Kidney (tissue), 14 donors: ENCODE measurements around the gene SNAP47. TPM values are rescaled to one million over a fixed set of nuclear protein-coding genes. Genes with fewer than 3 reads are reported as not detected.

ENCODE experiments used
- DNase-seq, 5 donors: peaks; one replicate each; pipeline ENCODE4 v3.0.0-alpha.2; 2013 to 2020
- FAIRE-seq: peaks from 2 replicates; lab custom pipeline; 2012; peaks lifted over from hg19 to GRCh38; lab: Jason Lieb, UNC
- H3K27ac ChIP-seq, 2 donors: one replicate each; pipeline ENCODE4 v1.7.0; 2013; ENCODE audit warnings: low read depth in 2 of 2, low read length in 2 of 2, inconsistent platforms in 1 of 2
- H3K27me3 ChIP-seq: one replicate; pipeline ENCODE4 v1.7.1; 2013; ENCODE audit warnings: low read length, inconsistent platforms; ENCODE audit not compliant: control insufficient read depth, insufficient read depth
- H3K36me3 ChIP-seq, 3 donors: one replicate each; pipeline versions ENCODE4 v1.7.0 to v1.7.1; 2013; ENCODE audit warnings: low read length in 3 of 3, control low read depth in 1 of 3, inconsistent platforms in 1 of 3; ENCODE audit not compliant: insufficient read depth in 3 of 3, control insufficient read depth in 2 of 3
- H3K4me1 ChIP-seq, 3 donors: one replicate each; pipeline versions ENCODE4 v1.7.0 to v1.7.1; 2013; ENCODE audit warnings: low read length in 3 of 3, inconsistent platforms in 1 of 3, low read depth in 1 of 3; ENCODE audit not compliant: control insufficient read depth in 2 of 3, insufficient read depth in 2 of 3
- H3K4me3 ChIP-seq, 3 donors: one replicate each; pipeline versions ENCODE4 v1.7.0 to v1.8.1; 2013; ENCODE audit warnings: low read length in 3 of 3, control low read depth in 1 of 3, inconsistent platforms in 1 of 3
- H3K9ac ChIP-seq, 3 donors: one replicate each; pipeline versions ENCODE4 v1.7.0 to v1.7.1; 2013; ENCODE audit warnings: low read length in 3 of 3, control low read depth in 1 of 3, inconsistent platforms in 1 of 3
- H3K9me3 ChIP-seq, 3 donors: one replicate each; pipeline versions ENCODE4 v1.7.0 to v1.7.1; 2013; ENCODE audit warnings: low read length in 3 of 3, control low read depth in 1 of 3, inconsistent platforms in 1 of 3; ENCODE audit not compliant: control insufficient read depth in 2 of 3, insufficient read depth in 1 of 3
- CTCF ChIP-seq: IDR thresholded peaks from 3 replicates; pipeline ENCODE4 v1.5.1; 2012; ENCODE audit warnings: mild to moderate bottlenecking, moderate library complexity, borderline replicate concordance; ENCODE audit not compliant: insufficient read depth; ENCODE audit errors: extremely low read depth
- intact Hi-C: fragments of 100-400 bp; cut with DNase I; formaldehyde crosslinking; loops from one replicate; pipeline ENCODE4 v1.11.1; 2022
- polyA plus RNA-seq: library from polyadenylated mRNA; stranded (reverse); fragments of 350-450 nt; fragmentation: Illumina TruSeq; extraction: RNeasy Lipid Tissue Mini Kit (QIAGEN cat#74804); gene quantifications from one replicate; pipeline ENCODE4 v1.2.3, GENCODE V29; 2014; ENCODE audit warnings: low read depth, low replicate concordance; ENCODE audit not compliant: insufficient read depth
- total RNA-seq: library from RNA; stranded (reverse); fragmentation: NEBNext Ultra II Directional; extraction: Animal tissue kit (Norgen Biotek cat#: 25700); gene quantifications from one replicate; pipeline ENCODE4 v1.2.1, GENCODE V29; 2021
- donor health status: control.
- donor health status: control.
- donor health status: control.
- donor health status: control.
- donor health status: control.
- donor health status: DM: yes; HTN: yes; CAD: no.
- donor health status: Normal renal cell carcinoma (clear cell type).

Gene SNAP47
- total and polyA plus RNA-seq, 2 donors from 2014 or later: 31.6 to 32.4 TPM

GRCh38 chr1:227765261-227766014 is 30.2 kb downstream of the SNAP47 start:
- H3K9me3 ChIP-seq: peaks cover 0 to 2% (median 0%) of the 10 kb centered on the region in 3 donors
- FAIRE-seq (no peak), DNase-seq (peak in 1 of 5 donors; percentile 60)
- peaks cover 0 to 5% (median 0%) of the 10 kb centered on the region in 3 donors for H3K4me1 ChIP-seq
- intact Hi-C loops: loop anchor here (10.0 kb wide), 1 partner anchor 179 kb away; the partner anchor contains the start of gene WNT9A
- H3K4me3 ChIP-seq: no peak overlapping the region
- no peak for TF ChIP-seq CTCF
- H3K9ac ChIP-seq: no peak overlapping the region
- H3K27ac ChIP-seq: no peak overlapping the region
- no peaks in the 10 kb centered on the region for H3K27me3 ChIP-seq
- peaks cover 5 to 24% (median 8%) of the 10 kb centered on the region in 3 donors for H3K36me3 ChIP-seq

GRCh38 chr1:227766015-227766634 is 30.9 kb downstream of the SNAP47 start:
- no peak for TF ChIP-seq CTCF
- FAIRE-seq (no peak), DNase-seq (peak in 1 of 5 donors; percentile 84)
- Histone ChIP-seq H3K9ac (no peak overlapping the region), H3K9me3 (peaks cover 0 to 2% (median 0%) of the 10 kb centered on the region in 3 donors), H3K27me3 (no peaks in the 10 kb centered on the region), H3K4me3 (no peak overlapping the region), H3K36me3 (peaks cover 5 to 24% (median 8%) of the 10 kb centered on the region in 3 donors), H3K27ac (no peak overlapping the region), H3K4me1 (peaks cover 0 to 5% (median 0%) of the 10 kb centered on the region in 3 donors)
- intact Hi-C loops: loop anchor here (10.0 kb wide), 1 partner anchor 179 kb away; the partner anchor contains the start of gene WNT9A

GRCh38 chr1:227766653-227767277 is 31.5 kb downstream of the SNAP47 start:
- FAIRE-seq: no peak
- peak in 1 of 5 donors; percentile 26 for DNase-seq
- H3K27ac ChIP-seq: no peak overlapping the region

More at GRCh38 chr1:227766653-227767277, 31.5 kb downstream of the SNAP47 start:
- Histone ChIP-seq H3K9me3 (peaks cover 0 to 2% (median 0%) of the 10 kb centered on the region in 3 donors), H3K9ac (no peak overlapping the region), H3K27me3 (no peaks in the 10 kb centered on the region), H3K36me3 (peaks cover 5 to 18% (median 8%) of the 10 kb centered on the region in 3 donors), H3K4me3 (no peak overlapping the region), H3K4me1 (peaks cover 0 to 5% (median 0%) of the 10 kb centered on the region in 3 donors)
- no peak for TF ChIP-seq CTCF
- intact Hi-C loops: loop anchor here (10.0 kb wide), 1 partner anchor 178 kb away; the partner anchor contains the start of gene WNT9A
